H9 (cell line): ENCODE data around the gene RNF41. TPM values are rescaled to one million over a fixed set of nuclear protein-coding genes. Genes with fewer than 3 reads are reported as not detected.

Experiments
- DNase-seq: peaks from one replicate; pipeline ENCODE4 v3.0.0-alpha.2; 2017
- H2AFZ ChIP-seq: one replicate; pipeline ENCODE4 v1.6.1; 2013; ENCODE audit warnings: mild to moderate bottlenecking, low read length, control low read depth, moderate library complexity
- H2AK5ac ChIP-seq: 2 replicates; pipeline ENCODE4 v1.6.1; 2013; ENCODE audit warnings: low read length, control low read depth, mixed read lengths; ENCODE audit not compliant: insufficient read length
- H2BK120ac ChIP-seq: one replicate; pipeline ENCODE4 v1.6.1; 2013; ENCODE audit warnings: low read depth, mild to moderate bottlenecking, low read length, control low read depth, inconsistent platforms; ENCODE audit not compliant: poor library complexity, severe bottlenecking
- H2BK12ac ChIP-seq: 2 replicates; pipeline ENCODE4 v1.6.1; 2013; ENCODE audit warnings: low read length, control low read depth, mixed read lengths, low read depth; ENCODE audit not compliant: insufficient read length
- H2BK15ac ChIP-seq: 2 replicates; pipeline ENCODE4 v1.6.1; 2013; ENCODE audit warnings: low read depth, low read length, control low read depth
- H2BK20ac ChIP-seq: one replicate; pipeline ENCODE4 v1.6.1; 2013; ENCODE audit warnings: low read depth, mild to moderate bottlenecking, low read length, control low read depth, inconsistent platforms; ENCODE audit not compliant: poor library complexity, severe bottlenecking
- H2BK5ac ChIP-seq: 2 replicates; pipeline ENCODE4 v1.6.1; 2013; ENCODE audit warnings: low read length, control low read depth, mixed read lengths; ENCODE audit not compliant: insufficient read length
- H3K14ac ChIP-seq: 2 replicates; pipeline ENCODE4 v1.6.1; 2013; ENCODE audit warnings: low read length, control low read depth; ENCODE audit not compliant: insufficient read depth
- H3K18ac ChIP-seq: 2 replicates; pipeline ENCODE4 v1.6.1; 2013; ENCODE audit warnings: low read depth, mild to moderate bottlenecking, mixed read lengths, low read length, control low read depth; ENCODE audit not compliant: insufficient read length
- H3K23ac ChIP-seq: 2 replicates; pipeline ENCODE4 v1.6.1; 2013; ENCODE audit warnings: low read length, control low read depth, mixed read lengths, low read depth; ENCODE audit not compliant: insufficient read length
- H3K23me2 ChIP-seq: 2 replicates; pipeline ENCODE4 v1.6.1; 2013; ENCODE audit warnings: low read depth, mild to moderate bottlenecking, mixed read lengths, low read length, control low read depth; ENCODE audit not compliant: insufficient read length, poor library complexity, severe bottlenecking
- H3K27ac ChIP-seq: 2 replicates; pipeline ENCODE4 v1.5.1; 2013; ENCODE audit warnings: low read length, control low read depth, mixed read lengths, low read depth; ENCODE audit not compliant: insufficient read length
- H3K27me3 ChIP-seq: 2 replicates; pipeline ENCODE4 v1.6.1; 2013; ENCODE audit warnings: low read length, control low read depth, inconsistent platforms; ENCODE audit not compliant: insufficient read depth
- H3K4ac ChIP-seq: 2 replicates; pipeline ENCODE4 v1.6.1; 2013; ENCODE audit warnings: low read depth, mild to moderate bottlenecking, control low read depth, inconsistent platforms, low read length, moderate library complexity
- H3K4me1 ChIP-seq: 2 replicates; pipeline ENCODE4 v1.6.1; 2013; ENCODE audit warnings: low read length, control low read depth, inconsistent platforms; ENCODE audit not compliant: insufficient read depth
- H3K4me2 ChIP-seq: 2 replicates; pipeline ENCODE4 v1.6.1; 2013; ENCODE audit warnings: low read length, control low read depth, mixed read lengths; ENCODE audit not compliant: insufficient read length, insufficient read depth
- H3K56ac ChIP-seq: 2 replicates; pipeline ENCODE4 v1.6.1; 2013; ENCODE audit warnings: low read depth, mild to moderate bottlenecking, mixed read lengths, low read length, control low read depth; ENCODE audit not compliant: insufficient read length
- H3K79me1 ChIP-seq: 2 replicates; pipeline ENCODE4 v1.6.1; 2013; ENCODE audit warnings: low read depth, mild to moderate bottlenecking, moderate library complexity, low read length, control low read depth, inconsistent platforms; ENCODE audit not compliant: insufficient read depth, poor library complexity, severe bottlenecking
- H3K79me2 ChIP-seq: 2 replicates; pipeline ENCODE4 v1.6.1; 2013; ENCODE audit warnings: low read length, control low read depth, inconsistent platforms; ENCODE audit not compliant: insufficient read depth
- H3K9ac ChIP-seq: 2 replicates; pipeline ENCODE4 v1.6.1; 2013; ENCODE audit warnings: low read length, control low read depth, mixed read lengths; ENCODE audit not compliant: insufficient read length; ENCODE audit errors: extremely low read depth
- H3K9me3 ChIP-seq: one replicate; pipeline ENCODE4 v1.6.1; 2013; ENCODE audit warnings: low read depth, low read length, inconsistent platforms; ENCODE audit not compliant: control insufficient read depth
- H3T11ph ChIP-seq: one replicate; pipeline ENCODE4 v1.6.1; 2013; ENCODE audit warnings: mild to moderate bottlenecking, low read length, control low read depth, inconsistent platforms
- H4K20me1 ChIP-seq: one replicate; pipeline ENCODE4 v1.6.1; 2013; ENCODE audit not compliant: control insufficient read depth, insufficient read length, insufficient read depth
- H4K5ac ChIP-seq: 2 replicates; pipeline ENCODE4 v1.6.1; 2013; ENCODE audit warnings: low read depth, mild to moderate bottlenecking, mixed read lengths, low read length, control low read depth; ENCODE audit not compliant: insufficient read length
- H4K8ac ChIP-seq: replicated peaks from 2 replicates; pipeline ENCODE4 v1.6.1; 2013; ENCODE audit warnings: low read length, control low read depth, mixed read lengths, low read depth; ENCODE audit not compliant: insufficient read length
- H4K91ac ChIP-seq: 2 replicates; pipeline ENCODE4 v1.6.1; 2013; ENCODE audit warnings: low read depth, mild to moderate bottlenecking, moderate library complexity, mixed read lengths, low read length, control low read depth; ENCODE audit not compliant: insufficient read length
- H3K27ac Mint-ChIP-seq, 3 experiments: 2 replicates in 2 of 3; 3 replicates in 1 of 3; pipeline ENCODE4 v1.8.0; 2020 to 2021; ENCODE audit warnings: mixed read lengths in 3 of 3, mild to moderate bottlenecking in 1 of 3, moderate library complexity in 1 of 3
- H3K27me3 Mint-ChIP-seq: 2 replicates; pipeline ENCODE4 v1.8.0; 2021; ENCODE audit warnings: low read depth, mild to moderate bottlenecking, moderate library complexity, mixed read lengths
- H3K36me3 Mint-ChIP-seq, 3 experiments: 2 replicates in 2 of 3; 3 replicates in 1 of 3; pipeline ENCODE4 v1.8.0; 2020 to 2021; ENCODE audit warnings: low read depth in 3 of 3, mixed read lengths in 3 of 3; ENCODE audit not compliant: insufficient read depth in 1 of 3
- H3K4me1 Mint-ChIP-seq, 2 experiments: 2 replicates each; pipeline ENCODE4 v1.8.0; 2020; ENCODE audit warnings: mixed read lengths in 2 of 2
- H3K4me3 Mint-ChIP-seq, 2 experiments: 2 replicates in 1 of 2; 3 replicates in 1 of 2; pipeline ENCODE4 v1.8.0; 2020 to 2021; ENCODE audit warnings: mild to moderate bottlenecking in 2 of 2, mixed read lengths in 2 of 2, moderate library complexity in 1 of 2
- H3K9me3 Mint-ChIP-seq, 2 experiments: 2 replicates in 1 of 2; 3 replicates in 1 of 2; pipeline ENCODE4 v1.8.0; 2020; ENCODE audit warnings: mild to moderate bottlenecking in 2 of 2, mixed read lengths in 2 of 2, moderate library complexity in 1 of 2
- WGBS: extraction: QIAGEN DNeasy Blood & Tissue Kit; methylation state at CpG from one replicate; pipeline ENCODE4 v1.1.7; 2013; ENCODE audit warnings: missing lambda C conversion rate, low lambda C conversion rate, mixed read lengths; ENCODE audit not compliant: insufficient read length; ENCODE audit errors: extremely low coverage; 5-methylcytosine and 5-hydroxymethylcytosine counted together
- total RNA-seq: library from RNA; stranded (reverse); gene quantifications from 2 replicates; pipeline ENCODE4 v1.2.1, GENCODE V29; 2021
- TF ChIP-seq, protein P1 (sequence below): fragments of 200-600 bp; sonication (generic); conservative IDR thresholded peaks from 3 replicates; pipeline ENCODE4 v1.8.0; 2021; ENCODE audit warnings: antibody characterized with exemption, mild to moderate bottlenecking

The RNF41 gene
- total RNA-seq, 1 experiment from 2014 or later, result 60.8 TPM

DNA sequence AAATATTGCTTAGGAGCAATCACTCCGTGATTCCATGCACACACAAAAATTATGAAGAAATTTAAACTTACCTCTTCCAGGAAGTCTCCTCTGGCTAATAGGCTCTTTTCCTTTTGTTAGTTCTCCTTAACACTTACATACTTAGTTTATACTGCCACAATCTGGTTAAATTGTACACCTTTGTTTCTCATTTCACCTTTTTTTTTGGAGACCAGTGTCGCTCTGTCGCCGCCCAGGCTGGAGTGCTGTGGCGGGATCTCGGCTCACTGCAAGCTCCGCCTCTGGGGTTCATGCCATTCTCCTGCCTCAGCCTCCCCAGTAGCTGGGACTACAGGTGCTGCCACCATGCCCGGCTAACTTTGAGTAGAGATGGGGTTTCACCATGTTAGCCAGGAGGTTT is 38.7 kb upstream of the RNF41 start:
- no peak overlapping the region for H2BK120ac ChIP-seq
- H3K23ac ChIP-seq, result no peak overlapping the region
- H3K56ac ChIP-seq, result no peak overlapping the region
- H3K27me3 Mint-ChIP-seq, result peaks cover 2% of the 10 kb centered on the region; the same call in 1 of the 2 replicates
- no peak overlapping the region for H4K5ac ChIP-seq
- no peak overlapping the region for H2AFZ ChIP-seq
- H3K4me1 Mint-ChIP-seq, result peaks cover 20% of the 10 kb centered on the region in 2 experiments
- TF ChIP-seq, protein P1, sequence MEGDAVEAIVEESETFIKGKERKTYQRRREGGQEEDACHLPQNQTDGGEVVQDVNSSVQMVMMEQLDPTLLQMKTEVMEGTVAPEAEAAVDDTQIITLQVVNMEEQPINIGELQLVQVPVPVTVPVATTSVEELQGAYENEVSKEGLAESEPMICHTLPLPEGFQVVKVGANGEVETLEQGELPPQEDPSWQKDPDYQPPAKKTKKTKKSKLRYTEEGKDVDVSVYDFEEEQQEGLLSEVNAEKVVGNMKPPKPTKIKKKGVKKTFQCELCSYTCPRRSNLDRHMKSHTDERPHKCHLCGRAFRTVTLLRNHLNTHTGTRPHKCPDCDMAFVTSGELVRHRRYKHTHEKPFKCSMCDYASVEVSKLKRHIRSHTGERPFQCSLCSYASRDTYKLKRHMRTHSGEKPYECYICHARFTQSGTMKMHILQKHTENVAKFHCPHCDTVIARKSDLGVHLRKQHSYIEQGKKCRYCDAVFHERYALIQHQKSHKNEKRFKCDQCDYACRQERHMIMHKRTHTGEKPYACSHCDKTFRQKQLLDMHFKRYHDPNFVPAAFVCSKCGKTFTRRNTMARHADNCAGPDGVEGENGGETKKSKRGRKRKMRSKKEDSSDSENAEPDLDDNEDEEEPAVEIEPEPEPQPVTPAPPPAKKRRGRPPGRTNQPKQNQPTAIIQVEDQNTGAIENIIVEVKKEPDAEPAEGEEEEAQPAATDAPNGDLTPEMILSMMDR, result no peak
- H3K4me3 Mint-ChIP-seq, result no peak overlapping the region
- no peak overlapping the region for H3K4ac ChIP-seq
- no peak overlapping the region for H4K8ac ChIP-seq
- H3K4me1 ChIP-seq, result no peaks in the 10 kb centered on the region
- no peak overlapping the region for H4K91ac ChIP-seq
- no peak overlapping the region for H2BK20ac ChIP-seq
- no peaks in the 10 kb centered on the region for H3K79me1 ChIP-seq
- no peak overlapping the region for H2BK15ac ChIP-seq
- H3K23me2 ChIP-seq, result no peaks in the 10 kb centered on the region
- no peaks in the 10 kb centered on the region; a peak in 1 of 5 replicates for H3K9me3 Mint-ChIP-seq
- no peaks in the 10 kb centered on the region for H3K9me3 ChIP-seq
- no peak overlapping the region for H3K4me2 ChIP-seq
- H2AK5ac ChIP-seq, result no peak overlapping the region
- no peak overlapping the region for H3K27ac ChIP-seq
- H2BK5ac ChIP-seq, result no peak overlapping the region
- H3K36me3 Mint-ChIP-seq, result peaks cover 6 to 14% (median 13%) of the 10 kb centered on the region in 3 experiments; a peak in 6 of 7 replicates
- no peak overlapping the region for H3K9ac ChIP-seq
- no peaks in the 10 kb centered on the region for H4K20me1 ChIP-seq
- no peak for DNase-seq
- no peak overlapping the region for H2BK12ac ChIP-seq
- H3K79me2 ChIP-seq, result no peaks in the 10 kb centered on the region
- WGBS, result no CpG with 5 or more reads among the region's 8 CpGs
- no peak overlapping the region for H3K14ac ChIP-seq
- H3K27me3 ChIP-seq, result no peaks in the 10 kb centered on the region
- H3K27ac Mint-ChIP-seq, result 0 out of 7 replicates have a peak overlapping the region, but pooled peaks of 1 of the 3 experiments have one; percentile 9
- H3T11ph ChIP-seq, result no peak overlapping the region
- no peak overlapping the region for H3K18ac ChIP-seq
